Panc1 (cell line): ENCODE results near the gene WNT9A. TPM values are rescaled to one million over a fixed set of nuclear protein-coding genes. Genes with fewer than 3 reads are reported as not detected.

Experiments
- ATAC-seq: fragments of 200-7000 bp; cut with Tn5 transposase; 2 replicates; pipeline ENCODE4 v1.9.1; 2020; ENCODE audit warnings: mild to moderate bottlenecking, moderate library complexity
- BruUV-seq: library from RNA; stranded (reverse); fragments of 400-500 nt; replicated peaks from 2 replicates; lab custom pipeline; 2021; lab: Mats Ljungman, UMichigan
- CTCF ChIA-PET: fragments of 300-600 bp; sonication (Branson Sonifier 250); formaldehyde crosslinking; loops from one replicate; lab custom pipeline; 2022; ENCODE audit warnings: antibody characterized with exemption; lab: Charles Lee
- POLR2A ChIA-PET: fragments of 300-600 bp; sonication (Branson Sonifier 250); formaldehyde crosslinking; loops from one replicate; lab custom pipeline; 2022; ENCODE audit warnings: antibody characterized with exemption; lab: Charles Lee
- DNase-seq: peaks from one replicate; pipeline ENCODE4 v3.0.0-alpha.2; 2010; ENCODE audit warnings: low read depth, low spot score
- H3K27ac ChIP-seq: 2 replicates; pipeline ENCODE4 v1.5.1; 2011; ENCODE audit warnings: mild to moderate bottlenecking, low read length, inconsistent platforms
- H3K27me3 ChIP-seq: fragments of 200-500 bp; sonication (Bioruptor generic); 2 replicates; pipeline ENCODE4 v1.6.0; 2014; ENCODE audit warnings: low read length, inconsistent platforms; ENCODE audit not compliant: control insufficient read depth, insufficient read depth
- H3K36me3 ChIP-seq: fragments of 200-500 bp; sonication (Bioruptor generic); 2 replicates; pipeline ENCODE4 v1.5.1; 2014; ENCODE audit warnings: inconsistent platforms, mild to moderate bottlenecking, low read length, moderate library complexity; ENCODE audit not compliant: control insufficient read depth, insufficient read depth
- H3K4me1 ChIP-seq: 2 replicates; pipeline ENCODE4 v1.5.1; 2011; ENCODE audit warnings: inconsistent platforms, mild to moderate bottlenecking, low read length, moderate library complexity; ENCODE audit not compliant: control insufficient read depth, insufficient read depth
- H3K4me3 ChIP-seq, 2 experiments: 2 replicates each; pipeline ENCODE4 v1.5.1; 2011 to 2012; ENCODE audit warnings: low read depth in 2 of 2, low read length in 2 of 2, mild to moderate bottlenecking in 2 of 2, inconsistent platforms in 1 of 2, moderate library complexity in 1 of 2
- H3K9me3 ChIP-seq: fragments of 200-500 bp; sonication (Bioruptor generic); 2 replicates; pipeline ENCODE4 v1.5.1; 2014; ENCODE audit warnings: low read depth, mild to moderate bottlenecking, inconsistent platforms, low read length, moderate library complexity; ENCODE audit not compliant: control insufficient read depth, insufficient read depth
- POLR2AphosphoS5 ChIP-seq: IDR thresholded peaks from 2 replicates; pipeline ENCODE4 v1.6.1; 2012; ENCODE audit warnings: mild to moderate bottlenecking, low read depth, low read length, moderate library complexity
- REST ChIP-seq, 2 experiments: IDR thresholded peaks; 2 replicates each; pipeline ENCODE4 v1.6.1; 2011 to 2012; ENCODE audit warnings: low read depth in 2 of 2, control low read depth in 1 of 2, low read length in 1 of 2, mild to moderate bottlenecking in 1 of 2, moderate library complexity in 1 of 2; ENCODE audit not compliant: insufficient read depth in 1 of 2
- SIN3A ChIP-seq: IDR thresholded peaks from 2 replicates; pipeline ENCODE4 v1.6.1; 2012; ENCODE audit warnings: low read depth, mild to moderate bottlenecking, low read length, moderate library complexity, borderline replicate concordance; ENCODE audit not compliant: insufficient read depth
- TCF7L2 ChIP-seq: IDR thresholded peaks from 2 replicates; pipeline ENCODE4 v1.6.1; 2011; ENCODE audit warnings: mild to moderate bottlenecking, low read depth, low read length, inconsistent platforms
- in situ Hi-C: cut with HindIII; loops from 2 replicates; pipeline ENCODE4 v1.10.0; 2016; ENCODE audit warnings: low sequenced_read_pairs, low pct_unique_long_range_greater_than_20kb
- intact Hi-C: fragments of 100-400 bp; cut with micrococcal nuclease; formaldehyde crosslinking; loops from one replicate; pipeline ENCODE4 v1.10.0; 2022; ENCODE audit not compliant: unreplicated experiment
- total RNA-seq: library from RNA; stranded (reverse); gene quantifications from one replicate; pipeline ENCODE4 v1.2.1, GENCODE V29; 2021; ENCODE audit not compliant: unreplicated experiment
- TF ChIP-seq, protein P1 (sequence below): fragments of 450-650 bp; IDR thresholded peaks from 2 replicates; pipeline ENCODE4 v1.5.1; 2017; ENCODE audit warnings: mild to moderate bottlenecking

WNT9A gene
- total RNA-seq, 1 experiment from 2014 or later = 26.5 TPM

DNA sequence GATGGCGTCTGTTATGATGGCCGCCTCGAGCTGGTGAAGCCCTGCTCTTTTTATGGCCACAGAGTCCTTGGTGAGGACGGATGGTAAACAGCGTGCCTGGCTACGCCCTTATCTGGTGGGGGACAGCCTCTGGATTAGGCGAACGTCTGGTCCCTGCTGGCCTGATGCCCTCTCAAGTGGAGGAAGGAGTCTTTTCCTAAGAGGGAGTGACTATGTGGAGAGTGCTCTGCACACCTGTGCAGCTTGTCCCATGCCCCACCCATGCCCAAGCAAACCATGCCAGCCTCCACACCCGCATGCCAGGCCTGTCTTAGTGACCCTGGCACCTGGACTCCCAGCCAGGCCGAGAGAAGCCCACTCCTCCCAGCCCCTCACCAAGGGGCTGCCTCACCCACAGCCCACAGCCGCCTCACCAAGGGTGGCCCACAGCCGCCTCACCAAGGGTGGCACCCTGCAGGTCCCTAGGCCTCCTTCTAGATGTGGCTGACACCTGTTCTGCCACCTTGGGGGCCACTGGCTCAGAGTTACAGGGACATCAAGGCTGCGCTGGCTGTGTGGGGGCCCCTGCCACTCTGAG, 40.2 kb downstream of the WNT9A start:
- CTCF ChIA-PET = no interaction called here
- H3K4me1 ChIP-seq = peaks cover 8% of the 10 kb centered on the region; the same call in 1 of the 2 replicates
- no peak for DNase-seq
- no peak overlapping the region for H3K27ac ChIP-seq
- ATAC-seq = no peak
- POLR2A ChIA-PET = no interaction called here
- TF ChIP-seq, protein P1, sequence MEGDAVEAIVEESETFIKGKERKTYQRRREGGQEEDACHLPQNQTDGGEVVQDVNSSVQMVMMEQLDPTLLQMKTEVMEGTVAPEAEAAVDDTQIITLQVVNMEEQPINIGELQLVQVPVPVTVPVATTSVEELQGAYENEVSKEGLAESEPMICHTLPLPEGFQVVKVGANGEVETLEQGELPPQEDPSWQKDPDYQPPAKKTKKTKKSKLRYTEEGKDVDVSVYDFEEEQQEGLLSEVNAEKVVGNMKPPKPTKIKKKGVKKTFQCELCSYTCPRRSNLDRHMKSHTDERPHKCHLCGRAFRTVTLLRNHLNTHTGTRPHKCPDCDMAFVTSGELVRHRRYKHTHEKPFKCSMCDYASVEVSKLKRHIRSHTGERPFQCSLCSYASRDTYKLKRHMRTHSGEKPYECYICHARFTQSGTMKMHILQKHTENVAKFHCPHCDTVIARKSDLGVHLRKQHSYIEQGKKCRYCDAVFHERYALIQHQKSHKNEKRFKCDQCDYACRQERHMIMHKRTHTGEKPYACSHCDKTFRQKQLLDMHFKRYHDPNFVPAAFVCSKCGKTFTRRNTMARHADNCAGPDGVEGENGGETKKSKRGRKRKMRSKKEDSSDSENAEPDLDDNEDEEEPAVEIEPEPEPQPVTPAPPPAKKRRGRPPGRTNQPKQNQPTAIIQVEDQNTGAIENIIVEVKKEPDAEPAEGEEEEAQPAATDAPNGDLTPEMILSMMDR = no peak
- TF ChIP-seq SIN3A (no peak), TCF7L2 (no peak), POLR2AphosphoS5 (no peak), REST (IDR thresholded peaks at IDR 0.05; ENCODE audit: insufficient read depth in 1 of 2, low read depth in 2 of 2, low read length in 1 of 2) (no peak)
- BruUV-seq = no TSS peak
- no peak overlapping the region for H3K4me3 ChIP-seq
- intact Hi-C loops (no loop called here), in situ Hi-C loops (no loop called here)
- no peaks in the 10 kb centered on the region for H3K36me3 ChIP-seq
- H3K9me3 ChIP-seq = no peaks in the 10 kb centered on the region
- no peaks in the 10 kb centered on the region for H3K27me3 ChIP-seq

DNA sequence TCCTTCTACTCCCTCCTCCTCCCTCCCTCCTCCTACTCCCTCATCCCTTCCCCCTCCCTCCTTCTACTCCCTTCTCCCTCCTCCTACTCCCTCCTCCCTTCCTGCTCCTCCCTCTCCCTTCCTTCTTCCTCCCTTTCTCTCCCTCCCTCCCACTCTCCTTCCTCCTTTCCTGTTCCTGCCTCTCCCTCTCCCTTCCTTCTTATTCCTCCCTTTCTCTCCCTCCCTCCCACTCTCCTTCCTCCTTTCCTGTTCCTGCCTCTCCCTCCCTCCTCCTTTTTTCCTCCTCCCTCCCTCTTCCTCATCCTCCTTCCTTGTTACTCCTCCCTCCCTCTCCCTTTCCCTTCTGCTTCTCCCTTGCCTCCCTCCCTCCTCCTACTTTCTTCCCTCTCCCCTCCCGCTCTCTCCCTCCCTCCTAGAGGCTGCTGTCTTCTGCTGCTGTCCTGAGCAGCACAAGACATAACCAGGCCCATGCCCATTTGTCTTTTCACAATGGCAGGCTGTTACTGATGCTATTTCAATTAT, 41.1 kb downstream of the WNT9A start:
- CTCF ChIA-PET = no interaction called here
- Histone ChIP-seq H3K4me1 (peaks cover 8% of the 10 kb centered on the region), H3K4me3 (no peak overlapping the region), H3K27ac (no peak overlapping the region), H3K9me3 (no peaks in the 10 kb centered on the region), H3K36me3 (no peaks in the 10 kb centered on the region), H3K27me3 (no peaks in the 10 kb centered on the region)
- POLR2A ChIA-PET = no interaction called here
- intact Hi-C loops (no loop called here), in situ Hi-C loops (no loop called here)
- ATAC-seq (no peak), DNase-seq (no peak)
- TF ChIP-seq, protein P1 = no peak
- no peak for TF ChIP-seq TCF7L2
- no peak for TF ChIP-seq REST (IDR thresholded peaks at IDR 0.05; ENCODE audit: insufficient read depth in 1 of 2, low read depth in 2 of 2, low read length in 1 of 2)
- no peak for TF ChIP-seq SIN3A
- TF ChIP-seq POLR2AphosphoS5 = no peak
- BruUV-seq = no TSS peak
